ENCODE measurements around the gene SYT1. TPM values are rescaled to one million over a fixed set of nuclear protein-coding genes. Genes with fewer than 3 reads are reported as not detected.

Gene SYT1
- total RNA-seq, 1 donor from 2014 or later, result 0.30 TPM

GRCh38 chr12:79247494-79247893 is 382.9 kb downstream of the SYT1 start:
- TF ChIP-seq CTCF (IDR thresholded peaks at IDR 0.05; ENCODE audit: borderline replicate concordance), result no peak
- no peak for DNase-seq
- no peak overlapping the region for H3K4me3 ChIP-seq
- intact Hi-C loops (cut with micrococcal nuclease), result no loop called here
- H3K4me1 ChIP-seq, result no peaks in the 10 kb centered on the region
- no peaks in the 10 kb centered on the region for H3K36me3 ChIP-seq
- H3K9me3 ChIP-seq (replicated peaks), result no peaks in the 10 kb centered on the region
- H3K27ac ChIP-seq (replicated peaks), result no peak overlapping the region
- no peaks in the 10 kb centered on the region for H3K27me3 ChIP-seq (ENCODE audit: low read depth)

- DNase-seq, result no peak
- H3K4me1 ChIP-seq, result no peaks in the 10 kb centered on the region
- no peaks in the 10 kb centered on the region for H3K27me3 ChIP-seq (ENCODE audit: low read depth)
- no peak for TF ChIP-seq CTCF (IDR thresholded peaks at IDR 0.05; ENCODE audit: borderline replicate concordance)
- H3K9me3 ChIP-seq (replicated peaks), result peaks cover 3% of the 10 kb centered on the region
- H3K4me3 ChIP-seq, result no peak overlapping the region
- intact Hi-C loops (cut with micrococcal nuclease), result no loop called here
- H3K27ac ChIP-seq (replicated peaks), result no peak overlapping the region
- H3K36me3 ChIP-seq, result no peaks in the 10 kb centered on the region
These were observed 385.6 kb downstream of the SYT1 start for GRCh38 chr12:79250186-79250585.

- no peak overlapping the region for H3K4me3 ChIP-seq
- no peak for TF ChIP-seq CTCF (IDR thresholded peaks at IDR 0.05; ENCODE audit: borderline replicate concordance)
- H3K27me3 ChIP-seq (ENCODE audit: low read depth), result no peaks in the 10 kb centered on the region
- H3K27ac ChIP-seq (replicated peaks), result no peak overlapping the region
- H3K9me3 ChIP-seq (replicated peaks), result peaks cover 3% of the 10 kb centered on the region
- no peaks in the 10 kb centered on the region for H3K4me1 ChIP-seq
- H3K36me3 ChIP-seq, result no peaks in the 10 kb centered on the region
- DNase-seq, result no peak
- intact Hi-C loops (cut with micrococcal nuclease), result no loop called here
These were observed 386.6 kb downstream of the SYT1 start for GRCh38 chr12:79250960-79251755.

- Histone ChIP-seq H3K4me3 (no peak overlapping the region), H3K4me1 (no peaks in the 10 kb centered on the region), H3K27ac (replicated peaks) (no peak overlapping the region), H3K27me3 (ENCODE audit: low read depth) (no peaks in the 10 kb centered on the region), H3K36me3 (no peaks in the 10 kb centered on the region), H3K9me3 (replicated peaks) (peaks cover 3% of the 10 kb centered on the region)
- no peak for TF ChIP-seq CTCF (IDR thresholded peaks at IDR 0.05; ENCODE audit: borderline replicate concordance)
- intact Hi-C loops (cut with micrococcal nuclease), result no loop called here
- no peak for DNase-seq
These were observed 387.9 kb downstream of the SYT1 start for GRCh38 chr12:79252358-79253075.

- peaks cover 3% of the 10 kb centered on the region for H3K9me3 ChIP-seq (replicated peaks)
- no peaks in the 10 kb centered on the region for H3K4me1 ChIP-seq
- H3K4me3 ChIP-seq, result no peak overlapping the region
- DNase-seq, result no peak
- no peaks in the 10 kb centered on the region for H3K27me3 ChIP-seq (ENCODE audit: low read depth)
- intact Hi-C loops (cut with micrococcal nuclease), result no loop called here
- no peak overlapping the region for H3K27ac ChIP-seq (replicated peaks)
- no peak for TF ChIP-seq CTCF (IDR thresholded peaks at IDR 0.05; ENCODE audit: borderline replicate concordance)
- H3K36me3 ChIP-seq, result no peaks in the 10 kb centered on the region
These were observed 390.7 kb downstream of the SYT1 start for GRCh38 chr12:79255288-79255687.

Data from left ventricle myocardium inferior (tissue), 1 donor.